ENCODE results near the gene TSPAN18.

DNA sequence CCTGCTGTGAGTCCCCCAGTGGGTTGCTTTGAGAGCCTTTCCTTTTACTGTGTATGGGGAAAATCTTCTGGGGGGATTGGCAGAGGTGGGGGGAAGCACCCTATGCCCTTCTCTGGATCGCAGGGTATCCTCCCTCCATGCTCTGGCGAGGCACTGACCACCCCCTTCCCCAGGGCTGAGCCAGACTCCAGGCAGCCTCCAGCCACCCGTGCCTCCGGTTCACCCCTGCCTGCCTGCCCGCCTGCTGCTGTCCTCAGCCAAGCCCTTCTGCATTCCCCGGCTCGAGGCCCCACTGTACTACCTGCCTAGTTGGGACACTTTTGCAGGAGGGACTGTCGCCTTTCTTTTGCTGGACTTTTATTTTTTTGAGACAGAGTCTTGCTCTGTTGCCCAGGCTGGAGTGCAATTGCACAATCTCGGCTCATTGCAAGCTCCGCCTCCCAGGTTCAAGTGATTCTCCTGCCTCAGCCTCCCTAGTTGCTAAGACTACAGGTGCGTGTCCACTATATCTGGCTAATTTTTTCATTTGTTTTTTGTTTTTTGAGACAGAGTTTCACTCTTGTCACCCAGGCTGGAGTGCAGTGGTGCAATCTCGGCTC is 247.7 kb downstream of the TSPAN18 start:
- TF ChIP-seq, protein P1, sequence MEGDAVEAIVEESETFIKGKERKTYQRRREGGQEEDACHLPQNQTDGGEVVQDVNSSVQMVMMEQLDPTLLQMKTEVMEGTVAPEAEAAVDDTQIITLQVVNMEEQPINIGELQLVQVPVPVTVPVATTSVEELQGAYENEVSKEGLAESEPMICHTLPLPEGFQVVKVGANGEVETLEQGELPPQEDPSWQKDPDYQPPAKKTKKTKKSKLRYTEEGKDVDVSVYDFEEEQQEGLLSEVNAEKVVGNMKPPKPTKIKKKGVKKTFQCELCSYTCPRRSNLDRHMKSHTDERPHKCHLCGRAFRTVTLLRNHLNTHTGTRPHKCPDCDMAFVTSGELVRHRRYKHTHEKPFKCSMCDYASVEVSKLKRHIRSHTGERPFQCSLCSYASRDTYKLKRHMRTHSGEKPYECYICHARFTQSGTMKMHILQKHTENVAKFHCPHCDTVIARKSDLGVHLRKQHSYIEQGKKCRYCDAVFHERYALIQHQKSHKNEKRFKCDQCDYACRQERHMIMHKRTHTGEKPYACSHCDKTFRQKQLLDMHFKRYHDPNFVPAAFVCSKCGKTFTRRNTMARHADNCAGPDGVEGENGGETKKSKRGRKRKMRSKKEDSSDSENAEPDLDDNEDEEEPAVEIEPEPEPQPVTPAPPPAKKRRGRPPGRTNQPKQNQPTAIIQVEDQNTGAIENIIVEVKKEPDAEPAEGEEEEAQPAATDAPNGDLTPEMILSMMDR (conservative IDR thresholded peaks at IDR 0.05; ENCODE audit: low read length): no peak
- no peak for TF ChIP-seq EZH2phosphoT487 (IDR thresholded peaks at IDR 0.05; ENCODE audit: borderline replicate concordance)
